Endothelial cell of umbilical vein (primary cell): Measurements from ENCODE around the gene ANKRD23.

ENCODE experiments used
- EZH2 ChIP-seq: IDR thresholded peaks from 2 replicates; pipeline ENCODE4 v1.6.1; 2012; ENCODE audit warnings: borderline replicate concordance, low read depth, mild to moderate bottlenecking, moderate library complexity, low read length, inconsistent platforms; ENCODE audit not compliant: severe bottlenecking
- GATA2 ChIP-seq: IDR thresholded peaks from 2 replicates; pipeline ENCODE4 v1.7.0; 2011; ENCODE audit warnings: low read depth, mild to moderate bottlenecking, moderate library complexity, mixed read lengths, low read length; ENCODE audit not compliant: insufficient read length, insufficient read depth
- MYC ChIP-seq: IDR thresholded peaks from one replicate; pipeline ENCODE4 v1.6.1; 2011; ENCODE audit warnings: mild to moderate bottlenecking, low read depth, low read length
- POLR2A ChIP-seq: IDR thresholded peaks from 2 replicates; pipeline ENCODE4 v1.6.1; 2012; ENCODE audit warnings: low read depth, mild to moderate bottlenecking, control low read depth, low read length
- POLR2AphosphoS5 ChIP-seq: IDR thresholded peaks from 2 replicates; pipeline ENCODE4 v1.6.1; 2012; ENCODE audit warnings: low read depth, mild to moderate bottlenecking, control low read depth, low read length, moderate library complexity; ENCODE audit not compliant: insufficient read depth
- TF ChIP-seq, protein P1 (sequence below), 2 donors: IDR thresholded peaks; 1 replicate in 1 of 2; 2 replicates in 1 of 2; pipeline ENCODE4 v1.5.1; 2011; ENCODE audit warnings: low read length in 2 of 2, mild to moderate bottlenecking in 2 of 2, moderate library complexity in 2 of 2, control low read depth in 1 of 2, inconsistent platforms in 1 of 2, low read depth in 1 of 2; ENCODE audit not compliant: insufficient read depth in 1 of 2; ENCODE audit errors: extremely low read depth in 1 of 2
- TF ChIP-seq, protein P2 (sequence below): IDR thresholded peaks from 2 replicates; pipeline ENCODE4 v1.6.1; 2011; ENCODE audit not compliant: insufficient read depth, insufficient read length

- TF ChIP-seq, protein P1, sequence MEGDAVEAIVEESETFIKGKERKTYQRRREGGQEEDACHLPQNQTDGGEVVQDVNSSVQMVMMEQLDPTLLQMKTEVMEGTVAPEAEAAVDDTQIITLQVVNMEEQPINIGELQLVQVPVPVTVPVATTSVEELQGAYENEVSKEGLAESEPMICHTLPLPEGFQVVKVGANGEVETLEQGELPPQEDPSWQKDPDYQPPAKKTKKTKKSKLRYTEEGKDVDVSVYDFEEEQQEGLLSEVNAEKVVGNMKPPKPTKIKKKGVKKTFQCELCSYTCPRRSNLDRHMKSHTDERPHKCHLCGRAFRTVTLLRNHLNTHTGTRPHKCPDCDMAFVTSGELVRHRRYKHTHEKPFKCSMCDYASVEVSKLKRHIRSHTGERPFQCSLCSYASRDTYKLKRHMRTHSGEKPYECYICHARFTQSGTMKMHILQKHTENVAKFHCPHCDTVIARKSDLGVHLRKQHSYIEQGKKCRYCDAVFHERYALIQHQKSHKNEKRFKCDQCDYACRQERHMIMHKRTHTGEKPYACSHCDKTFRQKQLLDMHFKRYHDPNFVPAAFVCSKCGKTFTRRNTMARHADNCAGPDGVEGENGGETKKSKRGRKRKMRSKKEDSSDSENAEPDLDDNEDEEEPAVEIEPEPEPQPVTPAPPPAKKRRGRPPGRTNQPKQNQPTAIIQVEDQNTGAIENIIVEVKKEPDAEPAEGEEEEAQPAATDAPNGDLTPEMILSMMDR (IDR thresholded peaks at IDR 0.05; ENCODE audit: extremely low read depth in 1 of 2, insufficient read depth in 1 of 2, low read depth in 1 of 2, low read length in 2 of 2): no peak
- TF ChIP-seq POLR2A (no peak), EZH2 (no peak), POLR2AphosphoS5 (no peak), MYC (no peak), GATA2 (no peak)
- TF ChIP-seq, protein P2, sequence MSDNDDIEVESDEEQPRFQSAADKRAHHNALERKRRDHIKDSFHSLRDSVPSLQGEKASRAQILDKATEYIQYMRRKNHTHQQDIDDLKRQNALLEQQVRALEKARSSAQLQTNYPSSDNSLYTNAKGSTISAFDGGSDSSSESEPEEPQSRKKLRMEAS: no peak
Measured at GRCh38 chr2:96847586-96847985, 3.8 kb upstream of the ANKRD23 start.
